DMS79 treated with DMSO at 0.1 percent for 48 hours (cell line): ENCODE results near the gene PPP2R5D.
"Not testable (repeated sequence)": the region's sequence is repeated elsewhere in the genome, so short reads cannot be mapped to it uniquely, and the experiment has no call there.

Experiments
- DNase-seq: peaks from one replicate; lab custom pipeline; 2025; lab: John Stamatoyannopoulos, UW

Gene PPP2R5D

GRCh38 chr6:43032326-43032725, 48.0 kb downstream of the PPP2R5D start:
- DNase-seq, result no peak

DNA sequence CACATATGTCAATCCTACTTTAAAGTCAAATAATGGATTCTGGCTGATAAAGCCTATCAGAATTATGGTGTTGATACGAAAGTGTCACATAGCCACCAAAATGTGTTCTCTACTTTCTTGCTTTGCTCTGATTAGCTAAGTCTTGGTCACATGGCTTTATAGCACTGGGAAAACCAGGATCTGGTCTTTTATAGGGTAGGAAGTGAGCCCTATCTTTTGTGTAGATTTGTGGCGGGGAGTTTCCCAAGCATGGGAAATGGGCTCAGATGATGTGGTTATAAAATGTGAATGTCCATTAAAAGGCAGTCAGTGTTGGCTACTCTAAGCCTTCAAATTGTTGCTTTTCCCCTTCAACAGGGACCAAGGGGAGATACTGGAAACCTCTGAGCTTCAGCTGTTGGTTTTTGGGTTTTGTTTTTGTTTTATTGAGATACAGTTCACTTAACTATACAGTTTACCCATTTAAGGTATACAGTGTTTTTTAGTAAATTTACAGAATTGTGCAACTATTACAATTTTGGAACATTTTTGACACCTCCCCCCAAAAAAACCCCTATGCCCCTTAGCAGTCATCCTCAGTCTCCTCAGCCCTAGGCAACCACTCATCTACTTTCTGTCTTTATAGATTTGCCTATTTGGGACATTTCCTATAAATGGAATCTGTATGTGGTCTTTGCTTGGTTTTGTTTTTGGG, 49.3 kb downstream of the PPP2R5D start:
- DNase-seq, result no peak

- no peak for DNase-seq
These were observed 49.8 kb downstream of the PPP2R5D start for GRCh38 chr6:43034190-43034525.

- no peak for DNase-seq
These were observed 51.3 kb downstream of the PPP2R5D start for GRCh38 chr6:43035495-43036194.

GRCh38 chr6:43036712-43037111, 52.3 kb downstream of the PPP2R5D start:
- no peak for DNase-seq

- no peak for DNase-seq
These were observed 52.8 kb downstream of the PPP2R5D start for GRCh38 chr6:43037197-43037596.

DNA sequence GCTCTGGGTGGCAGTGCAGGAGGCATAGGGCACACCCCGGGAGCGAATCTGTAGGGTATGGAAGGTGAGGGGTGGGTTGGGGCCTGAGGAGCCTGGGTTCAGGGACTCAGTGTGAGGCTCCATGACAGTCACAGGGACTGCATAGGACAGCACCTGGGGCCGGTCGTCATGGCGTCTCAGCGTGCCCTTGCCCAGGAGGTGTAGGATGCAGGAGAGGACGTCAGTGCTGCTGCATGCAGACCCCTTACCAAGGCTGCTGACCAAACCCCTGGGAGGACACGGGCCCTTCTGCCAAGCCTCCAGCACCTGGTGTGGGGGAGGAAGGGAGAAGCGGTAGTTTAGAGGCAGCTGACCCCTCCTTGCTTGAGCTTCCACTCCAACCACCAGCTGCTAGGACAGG, 53.3 kb downstream of the PPP2R5D start:
- DNase-seq, result no peak

DNA sequence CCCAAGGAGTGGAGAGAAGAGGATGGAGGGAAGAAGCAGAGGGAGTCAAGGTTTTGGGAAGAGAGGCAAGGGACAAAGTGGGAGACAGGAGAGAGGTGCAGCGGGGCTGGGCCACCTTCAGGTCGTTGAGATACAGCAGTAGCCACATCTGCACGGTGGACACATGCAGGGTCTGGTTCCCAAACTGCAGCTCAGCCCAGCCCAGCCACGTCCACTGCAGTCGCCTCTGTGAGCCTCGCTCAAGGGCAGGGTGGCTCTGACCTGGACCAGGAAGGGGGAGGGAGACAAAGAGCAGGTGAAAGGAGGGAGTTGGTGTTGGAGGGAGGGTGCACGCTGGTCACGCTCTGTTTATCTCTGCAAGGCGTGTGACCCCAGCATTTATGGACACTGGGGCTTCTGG, 54.4 kb downstream of the PPP2R5D start:
- no peak for DNase-seq

DNA sequence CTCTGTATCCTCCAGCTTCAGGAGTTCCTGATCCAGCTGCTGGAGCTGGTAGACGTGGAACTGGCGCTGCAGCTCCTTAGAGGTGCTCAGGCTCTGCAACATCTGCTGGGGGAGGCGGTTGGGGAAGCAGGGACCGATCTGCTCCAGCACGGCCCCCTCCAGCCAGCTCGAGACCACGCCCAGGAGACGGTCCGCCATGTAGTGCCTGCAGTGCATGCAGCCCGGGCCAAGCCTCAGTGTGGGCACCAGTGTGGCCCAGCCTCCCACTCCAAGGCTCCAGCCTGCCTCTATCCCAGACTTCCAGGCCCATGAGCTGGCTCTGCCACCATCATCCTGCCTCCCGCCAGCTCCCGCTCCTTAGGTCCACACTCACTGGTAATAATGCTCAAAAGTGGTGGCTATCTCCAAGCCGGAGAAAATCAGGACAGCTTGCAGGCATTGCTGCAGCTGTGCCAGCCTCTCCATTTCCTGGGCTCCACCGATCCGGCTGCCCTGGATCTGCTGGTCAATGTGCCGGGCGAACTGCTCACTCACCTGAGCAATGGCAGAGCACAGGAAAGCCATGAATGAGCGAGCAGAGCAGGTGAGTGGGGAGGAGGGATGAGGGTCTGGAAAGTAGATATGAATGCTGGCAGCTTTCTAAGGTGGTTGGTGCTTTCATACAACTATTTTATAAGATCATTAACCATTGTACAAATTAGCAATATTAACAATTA, 56.3 kb downstream of the PPP2R5D start:
- DNase-seq, result no peak

GRCh38 chr6:43041475-43041874, 57.1 kb downstream of the PPP2R5D start:
- DNase-seq, result not testable (repeated sequence)

- no peak for DNase-seq
These were observed 58.9 kb downstream of the PPP2R5D start for GRCh38 chr6:43043310-43043709.

DNA sequence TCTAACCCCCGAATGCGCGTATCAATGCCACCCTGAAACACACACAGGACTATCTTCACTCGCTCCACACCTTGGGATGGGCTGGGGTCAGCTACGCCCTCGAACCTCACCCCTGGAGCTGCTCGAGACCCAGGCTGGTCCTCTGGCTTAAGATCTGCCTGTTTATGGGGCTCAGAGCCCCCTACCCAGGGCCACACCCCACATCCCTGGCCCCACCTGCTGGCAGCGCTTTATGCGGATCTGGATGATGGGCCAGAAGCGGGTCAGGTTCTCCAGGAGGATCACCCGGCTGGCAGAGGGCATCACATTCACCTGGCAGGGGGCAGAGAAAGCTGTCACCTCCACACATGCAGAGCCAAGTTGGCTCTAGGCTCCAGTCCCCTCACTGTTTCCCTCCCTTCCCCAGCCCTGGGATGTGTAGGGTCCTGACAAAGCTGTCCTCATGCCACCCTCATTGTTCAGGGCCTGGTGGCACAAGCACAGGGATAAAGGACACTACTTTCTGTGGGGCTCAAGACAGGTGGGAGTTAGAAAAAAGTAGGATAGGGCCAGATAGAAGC, 61.1 kb downstream of the PPP2R5D start:
- no peak for DNase-seq

- no peak for DNase-seq
These were observed 63.6 kb downstream of the PPP2R5D start for GRCh38 chr6:43047998-43048397.

GRCh38 chr6:43050981-43051380, 66.6 kb downstream of the PPP2R5D start:
- DNase-seq, result no peak

DNA sequence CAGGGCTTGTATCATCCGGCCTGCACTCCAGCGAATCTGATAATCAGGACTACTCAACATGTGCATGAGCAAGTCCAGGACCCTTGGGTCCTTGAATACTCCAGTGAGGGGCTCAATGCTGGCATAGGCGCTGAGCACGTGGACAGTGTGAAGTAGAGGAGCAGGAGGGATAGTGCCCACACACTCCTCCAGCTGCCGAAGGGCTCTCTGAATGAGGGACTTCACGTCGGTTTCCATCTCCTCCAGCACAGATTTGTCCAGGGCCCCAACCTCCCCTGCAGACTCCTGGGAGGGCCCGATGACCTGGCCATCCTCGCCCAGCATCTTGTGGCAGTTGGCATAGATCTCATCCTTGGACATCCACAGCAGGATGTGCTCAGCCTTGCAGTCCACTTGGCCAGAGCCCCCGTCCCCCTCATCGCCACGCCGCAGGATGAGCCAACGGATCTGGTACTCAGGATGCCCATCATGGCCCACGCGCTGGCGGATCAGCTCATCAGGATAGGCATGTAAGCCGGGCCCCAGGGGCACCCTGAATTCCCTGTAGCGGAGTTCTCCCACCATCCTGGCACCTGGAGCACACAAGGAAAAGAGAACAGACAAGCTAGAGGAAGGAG, 68.0 kb downstream of the PPP2R5D start:
- no peak for DNase-seq

DNA sequence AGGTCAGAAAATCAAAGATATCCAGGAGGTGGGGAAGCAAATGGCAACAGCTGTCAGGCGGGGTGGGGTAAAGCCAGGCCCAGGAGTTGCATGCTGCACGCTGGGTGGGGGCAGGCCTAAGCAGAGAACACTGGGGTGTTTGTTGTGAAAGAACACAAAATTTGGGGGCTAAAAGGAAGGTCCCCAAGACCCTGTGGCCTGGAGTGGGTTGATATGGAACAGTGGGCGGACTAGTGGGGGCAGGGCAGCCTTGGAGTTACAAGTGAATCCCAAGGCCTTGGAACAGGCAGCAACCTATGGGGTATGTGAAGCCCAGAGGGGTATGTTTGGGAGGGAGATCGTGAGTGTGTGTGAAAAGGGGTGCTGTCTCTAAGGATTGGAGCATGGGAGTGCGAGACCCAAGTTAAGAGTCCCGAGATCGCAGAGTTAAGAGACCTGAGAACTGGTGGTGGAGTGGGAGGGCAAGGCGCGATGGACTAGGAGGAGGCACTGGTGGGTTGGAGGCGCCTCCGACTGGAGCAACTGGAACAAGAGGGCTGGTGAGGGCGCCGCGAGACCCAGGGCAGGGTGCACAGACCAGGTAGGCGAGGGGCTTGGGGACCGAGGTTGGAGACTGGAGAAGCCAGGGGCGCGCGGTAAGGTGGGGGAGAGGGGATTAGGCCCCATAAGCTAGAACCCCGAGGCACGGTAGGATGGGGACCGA, 68.6 kb downstream of the PPP2R5D start:
- peak; percentile 23 for DNase-seq

- peak; percentile 95 for DNase-seq
These were observed 69.3 kb downstream of the PPP2R5D start, which contains the start of gene CUL7 for GRCh38 chr6:43053545-43054205. Gene CUL7 (minus strand): TSS chr6:43053851. CDS start chr6:43052788, 1,063 bp downstream.

DNA sequence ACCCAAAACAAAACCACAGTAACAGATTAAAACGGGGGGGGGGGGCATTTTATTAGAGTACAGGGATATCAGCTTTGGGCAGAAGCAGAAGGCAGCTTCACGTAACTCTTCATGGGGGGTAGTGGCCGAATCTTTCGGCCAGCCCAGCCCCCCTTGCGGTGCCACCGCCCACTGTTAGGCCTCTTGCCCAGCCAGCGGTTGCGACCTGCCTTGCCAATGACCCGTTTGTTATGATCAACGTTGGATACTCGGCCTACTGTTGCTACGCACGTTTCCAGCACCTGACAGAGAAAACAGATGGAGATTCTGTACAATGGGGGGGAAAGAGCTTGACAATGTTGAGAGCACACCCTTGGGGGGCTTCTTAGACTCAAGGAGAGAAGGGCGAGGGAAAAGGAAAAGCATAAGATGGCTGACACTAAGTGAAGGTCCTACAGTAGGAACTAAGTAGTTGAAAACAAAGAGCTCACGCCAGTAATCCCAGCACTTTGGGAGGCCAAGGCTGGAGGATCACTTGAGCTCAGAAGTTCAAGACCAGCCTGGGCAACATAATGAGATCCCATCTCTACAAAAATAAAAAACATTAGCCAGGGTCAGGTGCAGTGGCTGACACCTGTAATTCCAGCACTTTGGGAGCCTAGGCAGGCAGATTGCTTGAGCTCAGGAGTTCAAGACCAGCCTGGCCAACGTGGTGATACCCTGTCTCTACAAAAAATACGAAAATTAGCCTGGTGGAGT, 70.0 kb downstream of the PPP2R5D start:
- DNase-seq, result no peak

DNA sequence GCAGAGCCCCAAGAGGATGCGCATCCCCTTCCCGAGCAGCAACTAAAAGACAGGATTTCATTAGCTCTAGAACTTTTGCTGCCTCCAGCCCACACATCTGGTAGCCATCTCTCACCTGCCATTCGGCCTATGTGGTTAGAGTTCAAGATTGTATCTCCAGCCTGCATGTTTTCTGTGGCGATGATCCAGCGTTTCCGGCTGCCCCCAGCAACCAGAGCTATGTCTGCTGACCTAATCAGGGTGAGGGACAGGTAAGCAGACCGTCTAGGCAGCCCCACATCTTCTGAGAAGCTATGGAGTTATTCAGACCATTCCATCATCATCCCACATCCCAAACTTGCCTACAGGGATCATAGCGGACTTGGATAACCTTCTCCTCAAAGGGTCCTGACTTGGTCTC, 71.6 kb downstream of the PPP2R5D start:
- no peak for DNase-seq

DNA sequence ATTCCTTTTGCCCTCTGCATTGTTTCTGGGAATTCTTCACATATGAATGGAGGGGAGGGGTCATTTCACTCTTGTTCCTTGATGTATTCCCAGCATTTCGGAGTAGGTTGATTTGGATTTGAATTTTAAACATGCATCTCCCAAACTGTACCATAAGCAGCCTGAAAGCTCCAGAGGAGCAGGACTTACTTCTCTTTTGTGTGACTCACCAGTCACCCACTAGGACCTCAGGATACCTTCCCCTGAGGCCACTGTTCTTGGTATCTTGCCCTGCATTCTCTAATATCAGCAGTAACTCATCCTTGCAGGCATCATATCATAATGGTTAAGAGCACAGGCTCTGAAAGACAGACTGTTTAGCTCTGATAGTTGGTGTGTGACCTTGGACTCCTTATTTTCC, 74.2 kb downstream of the PPP2R5D start:
- no peak for DNase-seq
